ENCODE measurements around the gene MACROD2.

The MACROD2 gene

DNA sequence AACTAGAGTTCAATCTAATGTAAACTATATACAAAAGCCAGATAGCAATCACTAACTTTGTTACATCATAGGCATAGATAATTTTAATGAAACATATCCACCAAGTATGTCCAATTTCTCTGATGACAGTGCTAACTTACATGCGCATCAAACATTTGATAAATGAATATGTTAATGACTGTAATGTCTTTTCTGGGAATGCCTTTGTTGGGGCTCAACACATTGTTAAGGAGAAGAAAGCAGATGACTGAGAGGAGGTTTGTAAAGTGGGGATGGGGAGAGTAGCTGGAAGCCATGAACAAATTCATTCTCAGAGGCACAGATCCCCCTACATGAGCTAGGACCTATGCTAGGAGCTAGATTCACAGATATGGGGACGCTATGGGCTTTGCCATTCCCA lies 1627.9 kb downstream of the MACROD2 start:
- no peak for DNase-seq

- no peak for DNase-seq
Measured at GRCh38 chr20:15625981-15626380, 1630.7 kb downstream of the MACROD2 start.

GRCh38 chr20:15627089-15627488 lies 1631.8 kb downstream of the MACROD2 start:
- no peak for DNase-seq

GRCh38 chr20:15627501-15627903 lies 1632.2 kb downstream of the MACROD2 start:
- DNase-seq = no peak

- DNase-seq = no peak
Measured at GRCh38 chr20:15628851-15629353, 1633.6 kb downstream of the MACROD2 start.

DNA sequence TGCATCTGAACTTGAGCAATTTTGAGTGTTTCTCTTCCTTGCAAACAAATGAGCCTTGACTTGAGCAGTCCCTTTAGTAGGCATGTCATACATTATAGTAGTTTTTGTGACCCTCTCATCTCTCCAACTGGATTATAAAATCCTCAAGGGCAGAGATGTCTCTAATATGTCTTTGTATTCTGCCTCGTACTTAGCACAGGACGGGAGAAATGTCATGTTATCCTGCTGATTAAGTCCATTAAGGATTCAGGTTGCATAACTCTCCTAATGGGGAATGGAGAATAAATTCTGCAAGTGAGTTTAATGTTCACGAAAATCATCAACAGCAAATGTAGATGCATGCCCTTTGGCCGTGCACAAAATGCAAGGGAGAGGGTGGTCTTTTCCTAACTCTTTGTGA lies 1635.0 kb downstream of the MACROD2 start:
- DNase-seq = no peak

DNA sequence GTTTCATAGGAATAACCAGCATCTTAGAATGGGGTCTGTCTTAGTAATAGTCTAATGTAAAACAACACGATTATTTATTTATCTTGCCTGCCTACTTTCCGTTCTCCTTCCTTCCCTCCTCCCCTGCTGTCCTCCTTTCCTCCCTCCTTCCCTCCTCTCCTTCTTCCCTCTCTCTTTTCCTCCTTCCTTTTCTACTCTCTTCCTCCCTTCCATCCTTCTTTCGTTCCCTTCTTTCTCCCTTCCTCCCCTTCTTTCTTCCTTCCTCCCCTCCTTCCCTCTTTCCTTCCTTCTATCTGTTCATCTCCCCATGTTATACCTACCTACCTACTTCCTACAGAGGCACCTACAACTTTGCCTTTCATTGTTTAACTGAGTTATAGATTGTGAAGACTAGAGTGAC lies 1637.4 kb downstream of the MACROD2 start:
- DNase-seq = no peak

DNA sequence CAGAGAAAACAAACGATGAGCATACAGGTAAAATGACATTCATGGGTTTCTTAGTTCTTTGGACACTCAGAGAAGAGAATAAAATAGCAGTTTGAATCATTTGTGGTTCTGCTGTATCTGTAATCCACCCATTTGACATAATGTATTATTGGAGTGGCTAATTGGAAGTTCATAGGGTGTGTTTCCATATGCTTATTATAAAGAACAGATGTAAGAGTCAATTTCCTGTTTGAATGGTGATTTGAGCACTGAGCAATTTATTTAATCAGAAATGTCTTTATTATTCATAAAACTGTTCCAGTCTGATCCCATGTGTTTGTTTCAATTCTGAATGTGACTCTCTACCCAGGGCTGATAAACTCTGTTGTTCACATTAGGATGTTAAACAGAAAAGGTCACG lies 1638.8 kb downstream of the MACROD2 start:
- DNase-seq = no peak

GRCh38 chr20:15637546-15637945 lies 1642.2 kb downstream of the MACROD2 start:
- no peak for DNase-seq

DNA sequence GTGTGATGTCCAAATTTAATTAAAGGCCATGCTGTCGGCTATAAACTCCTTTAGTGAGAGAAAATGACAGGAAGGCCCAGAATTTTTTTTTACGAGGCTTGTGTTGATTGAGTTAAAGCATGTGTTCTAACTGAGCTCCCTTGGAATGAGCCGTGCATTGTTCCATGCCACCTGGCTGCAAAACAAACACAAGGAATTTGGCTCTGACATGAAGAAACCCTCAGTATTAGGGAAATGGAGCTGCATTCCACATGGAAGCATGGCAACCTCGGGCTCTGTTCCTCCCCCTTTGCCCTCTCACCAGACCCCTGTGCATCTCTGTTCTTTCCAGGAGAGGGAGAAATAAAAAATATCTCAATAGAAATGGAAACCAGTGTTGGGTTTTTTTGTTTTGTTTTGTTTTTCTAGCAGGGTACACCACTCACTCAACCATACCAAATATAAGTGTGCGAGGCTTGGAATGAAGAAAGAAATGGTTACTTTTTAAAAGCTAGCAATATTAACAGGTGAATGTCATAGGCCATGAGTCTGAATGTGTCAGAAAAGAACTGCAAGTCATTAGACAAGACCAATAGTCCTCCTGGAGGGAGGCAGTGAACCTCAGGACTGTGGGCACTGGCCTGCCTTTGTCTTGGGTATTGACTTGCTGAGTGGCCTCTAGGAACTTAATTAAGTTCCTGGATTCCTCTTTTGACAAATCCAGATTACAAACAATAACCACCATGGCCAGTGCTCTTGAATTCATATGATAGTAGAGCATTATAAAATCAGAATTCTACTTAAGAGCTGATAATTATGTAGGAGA lies 1642.8 kb downstream of the MACROD2 start:
- no peak for DNase-seq

DNA sequence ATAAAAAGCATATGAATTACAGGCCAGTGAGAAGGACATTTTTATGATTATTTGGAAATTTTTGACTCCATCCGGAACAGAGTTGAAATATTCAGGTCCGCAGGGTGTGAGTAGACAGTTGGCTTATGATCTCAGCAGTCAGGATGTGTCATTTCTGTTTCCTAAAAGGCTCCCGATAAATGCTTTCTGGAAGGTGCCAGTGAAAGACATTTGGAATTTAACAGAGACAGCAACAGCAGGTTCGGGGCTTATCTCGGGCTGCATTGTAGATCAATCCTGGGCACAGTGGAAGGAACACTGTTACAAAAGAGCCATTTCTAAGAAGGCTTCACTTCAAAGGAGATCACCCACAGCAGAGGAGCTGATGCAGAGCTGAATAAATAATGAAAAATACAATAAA lies 1643.5 kb downstream of the MACROD2 start:
- DNase-seq = no peak

DNA sequence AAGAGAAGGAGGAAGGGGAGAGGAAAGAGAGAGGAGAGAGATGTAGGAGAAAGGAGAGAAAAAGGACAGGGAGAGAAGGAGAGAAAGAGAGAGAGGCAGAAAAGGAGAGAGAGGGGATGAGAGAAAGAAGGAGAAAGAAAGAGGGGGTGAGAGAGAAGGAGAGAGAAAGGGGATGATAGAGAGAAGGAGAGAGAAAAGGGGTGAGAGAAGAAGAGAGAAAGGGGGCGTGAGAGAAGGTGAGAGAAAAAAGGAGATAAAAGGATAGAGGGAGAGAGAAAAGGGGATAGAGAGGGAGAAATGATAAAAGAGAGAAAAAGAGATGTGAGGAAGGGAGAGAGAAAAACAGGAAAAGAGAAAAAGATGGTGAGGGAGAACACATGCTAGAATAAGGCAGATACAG lies 1644.5 kb downstream of the MACROD2 start:
- no peak for DNase-seq

DNA sequence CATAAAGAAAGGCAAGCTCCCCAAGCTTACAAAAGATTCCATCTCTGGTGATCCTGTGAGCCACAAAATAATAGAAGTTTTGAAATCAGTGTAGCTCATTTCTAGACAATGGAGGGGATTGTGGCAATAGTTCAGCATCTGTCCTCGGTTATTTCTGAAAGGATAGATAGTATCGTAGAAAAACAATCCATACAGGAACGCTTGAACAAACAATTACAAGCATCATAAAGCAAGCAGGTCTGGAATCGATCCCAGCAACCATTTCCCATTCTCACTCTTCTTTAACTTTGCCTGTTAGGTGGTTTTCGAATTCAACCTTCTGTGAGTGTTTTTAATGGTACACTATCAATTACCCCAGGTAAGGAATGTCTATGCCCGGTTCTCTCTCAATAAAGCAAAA lies 1646.8 kb downstream of the MACROD2 start:
- DNase-seq = no peak

DNA sequence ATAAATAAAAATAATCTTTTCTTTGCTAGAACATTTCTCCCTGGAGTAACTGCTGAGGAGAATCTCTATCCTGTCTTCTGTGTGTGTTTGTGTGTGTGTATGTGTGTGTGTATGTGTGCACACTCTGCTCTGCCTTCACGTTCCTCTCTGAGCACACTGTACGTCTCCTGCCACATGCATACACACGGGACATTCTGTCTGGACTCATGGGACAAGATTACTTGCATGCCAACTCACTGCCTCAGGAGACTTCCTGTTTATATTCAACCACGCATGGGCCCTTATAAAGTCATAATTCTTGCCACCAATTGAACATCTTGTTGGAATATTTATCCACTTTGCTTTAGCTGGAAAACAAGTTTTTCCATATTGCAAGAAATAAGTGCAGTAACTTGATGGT lies 1647.4 kb downstream of the MACROD2 start:
- DNase-seq = no peak

- no peak for DNase-seq
Measured at GRCh38 chr20:15643713-15644112, 1648.4 kb downstream of the MACROD2 start.

DNA sequence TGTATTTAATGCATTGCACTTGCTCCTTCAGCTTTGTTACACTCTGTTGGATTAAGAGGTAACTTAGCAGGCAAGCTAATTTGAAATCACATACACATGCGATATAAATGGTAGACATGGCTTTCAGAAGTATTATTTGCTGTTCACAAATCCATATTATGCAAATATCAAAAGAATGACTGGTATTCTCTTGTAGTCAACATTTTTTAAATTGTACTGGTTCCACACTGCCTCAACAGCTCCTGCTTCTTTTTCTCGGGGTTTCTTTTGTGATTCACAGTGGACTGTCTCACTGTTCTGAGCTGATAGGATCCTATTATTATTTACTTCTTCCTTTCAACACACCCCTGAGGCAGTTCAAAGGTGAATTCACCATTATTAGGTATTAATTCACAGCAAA lies 1650.5 kb downstream of the MACROD2 start:
- no peak for DNase-seq

- DNase-seq = no peak
Measured at GRCh38 chr20:15653396-15654207, 1658.3 kb downstream of the MACROD2 start.

DNA sequence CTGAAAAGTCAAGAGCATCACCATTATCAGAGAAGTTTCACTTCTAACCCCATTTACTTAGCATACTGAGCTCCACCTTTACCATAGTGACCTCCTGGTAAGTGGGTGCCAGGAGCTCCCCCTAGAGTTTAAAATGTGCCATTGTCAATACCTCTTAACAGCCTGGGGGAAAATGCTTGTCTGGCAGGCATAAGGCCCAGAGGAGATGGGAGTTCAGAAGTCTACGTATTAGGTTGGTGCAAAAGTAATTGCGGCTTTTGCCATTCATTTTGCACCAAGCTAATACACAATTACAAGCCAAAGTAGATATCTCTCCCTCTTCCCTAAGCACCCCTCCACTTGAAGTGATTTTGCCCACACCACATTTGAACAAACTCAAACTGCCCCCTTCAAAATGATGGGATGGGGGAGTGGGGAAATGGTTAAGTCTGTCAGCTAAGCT lies 1658.9 kb downstream of the MACROD2 start:
- no peak for DNase-seq

- DNase-seq = no peak
Measured at GRCh38 chr20:15655295-15655874, 1660.1 kb downstream of the MACROD2 start.

GRCh38 chr20:15656124-15656523 lies 1660.8 kb downstream of the MACROD2 start:
- DNase-seq = no peak

GRCh38 chr20:15658295-15658694 lies 1663.0 kb downstream of the MACROD2 start:
- DNase-seq = no peak

GRCh38 chr20:15673206-15673605 lies 1677.9 kb downstream of the MACROD2 start:
- no peak for DNase-seq

GRCh38 chr20:15674253-15675060 lies 1679.1 kb downstream of the MACROD2 start:
- no peak for DNase-seq
